ENCODE data around the gene NCF2.

The NCF2 gene

DNA sequence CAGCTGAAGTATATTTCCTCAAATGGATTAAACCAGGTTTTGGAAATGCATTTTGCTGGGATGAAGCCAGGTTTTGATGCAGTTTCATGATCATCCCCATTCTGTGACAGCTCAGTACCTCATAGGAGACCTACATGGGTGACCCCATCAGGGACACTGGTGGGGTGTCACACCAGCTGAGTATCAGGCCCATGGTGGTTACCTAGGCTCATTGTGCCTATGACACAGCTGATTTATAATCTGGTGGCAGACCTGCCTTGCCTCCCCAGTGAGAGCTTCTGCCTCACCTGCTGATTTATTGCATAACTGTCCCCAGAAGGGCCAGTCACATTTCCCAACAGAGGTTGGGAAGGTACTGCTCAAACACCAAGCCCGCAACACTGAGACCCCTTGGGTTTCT is 3.8 kb downstream of the NCF2 start:
- DNase-seq (ENCODE audit: extremely low read depth in 1 of 2, low read depth in 1 of 2), result no peak

DNA sequence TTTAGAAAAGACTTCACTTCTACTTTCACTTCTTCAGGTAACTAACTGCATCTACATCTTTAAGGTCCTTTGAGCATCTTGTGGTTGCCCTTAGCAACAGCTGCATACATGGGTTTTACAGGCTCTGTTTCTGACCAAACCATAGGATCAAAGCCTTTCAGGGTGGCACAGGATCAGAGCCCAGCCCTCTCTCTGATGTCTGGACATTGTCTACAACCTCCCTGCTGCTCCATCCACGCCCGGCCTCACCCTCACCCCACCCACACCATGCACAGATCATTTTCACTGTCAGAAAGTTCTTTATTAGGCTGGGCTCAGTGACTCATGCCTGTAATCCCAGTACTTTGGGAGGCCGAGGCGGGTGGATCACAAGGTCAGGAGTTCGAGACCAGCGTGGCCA is 5.2 kb downstream of the NCF2 start:
- no peak for DNase-seq (ENCODE audit: extremely low read depth in 1 of 2, low read depth in 1 of 2)

GRCh38 chr1:183584147-183584546 is 6.1 kb downstream of the NCF2 start:
- no peak for DNase-seq (ENCODE audit: extremely low read depth in 1 of 2, low read depth in 1 of 2)

- no peak for DNase-seq (ENCODE audit: extremely low read depth in 1 of 2, low read depth in 1 of 2)
These were observed 6.8 kb downstream of the NCF2 start for GRCh38 chr1:183583466-183583865.

DNA sequence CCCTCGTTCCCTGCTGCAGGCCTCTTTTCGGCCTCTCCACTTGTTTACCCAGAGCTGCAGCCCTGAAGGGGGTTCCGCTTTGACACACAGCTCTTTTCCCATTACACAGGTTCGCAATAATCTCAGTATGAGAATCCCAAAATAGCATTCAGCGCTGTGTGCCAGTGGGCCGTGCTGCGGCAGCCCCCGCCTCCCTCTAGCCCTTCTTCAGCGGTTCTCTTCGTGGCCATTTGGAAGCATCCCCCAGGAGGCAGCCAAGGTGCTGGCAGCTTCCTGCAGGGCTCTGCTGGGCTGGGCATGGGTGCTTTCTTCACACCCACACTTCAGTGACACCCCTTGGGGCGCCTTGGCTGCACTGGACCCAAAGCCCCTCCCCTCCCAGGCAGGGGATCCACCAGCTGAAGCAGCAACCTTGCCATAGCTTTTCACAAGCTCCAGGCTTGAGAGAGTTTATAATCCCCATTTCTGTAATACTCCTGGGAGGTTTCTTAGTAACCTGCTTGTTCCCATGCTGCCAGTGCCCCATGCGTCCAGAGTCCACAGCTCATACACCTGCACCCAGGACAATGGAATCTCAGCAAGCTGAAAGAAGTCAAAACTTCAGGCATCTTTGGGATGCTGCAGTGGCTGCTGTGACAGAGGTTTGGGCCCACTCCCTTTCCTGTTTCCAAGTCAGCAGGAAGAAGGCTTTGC is 8.1 kb downstream of the NCF2 start:
- DNase-seq (ENCODE audit: extremely low read depth in 1 of 2, low read depth in 1 of 2), result no peak

- no peak for DNase-seq (ENCODE audit: extremely low read depth in 1 of 2, low read depth in 1 of 2)
These were observed 10.0 kb downstream of the NCF2 start for GRCh38 chr1:183580281-183580682.

- no peak for DNase-seq (ENCODE audit: extremely low read depth in 1 of 2, low read depth in 1 of 2)
These were observed 11.4 kb downstream of the NCF2 start for GRCh38 chr1:183578856-183579255.

DNA sequence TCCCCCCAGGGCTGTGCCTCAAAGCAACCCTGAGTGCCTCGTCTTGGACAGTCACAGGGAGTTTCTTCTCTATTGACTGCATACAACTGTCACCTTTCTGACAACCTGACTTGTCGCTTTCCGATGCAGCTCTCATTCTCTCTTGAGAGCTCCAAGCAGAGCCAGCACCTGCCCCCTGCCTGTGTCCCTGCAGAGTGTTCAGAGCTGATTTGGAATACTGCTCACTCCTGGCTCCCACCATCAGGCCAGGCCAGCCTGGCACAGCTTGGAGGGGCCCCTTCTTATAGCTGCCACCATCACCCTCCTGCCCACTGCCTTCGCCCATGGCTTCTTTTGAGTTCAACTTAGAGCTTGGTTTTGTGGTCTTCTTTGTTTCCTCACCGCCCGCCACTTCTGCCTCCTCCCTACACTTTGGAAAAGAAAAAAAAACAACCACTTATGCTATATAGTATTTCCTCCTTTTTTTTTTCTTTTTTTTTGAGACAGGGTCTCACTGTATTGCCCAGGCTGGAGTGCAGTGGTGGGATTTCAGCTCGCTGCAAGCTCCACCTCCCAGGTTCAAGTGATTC is 12.3 kb downstream of the NCF2 start:
- DNase-seq (ENCODE audit: extremely low read depth in 1 of 2, low read depth in 1 of 2), result no peak

DNA sequence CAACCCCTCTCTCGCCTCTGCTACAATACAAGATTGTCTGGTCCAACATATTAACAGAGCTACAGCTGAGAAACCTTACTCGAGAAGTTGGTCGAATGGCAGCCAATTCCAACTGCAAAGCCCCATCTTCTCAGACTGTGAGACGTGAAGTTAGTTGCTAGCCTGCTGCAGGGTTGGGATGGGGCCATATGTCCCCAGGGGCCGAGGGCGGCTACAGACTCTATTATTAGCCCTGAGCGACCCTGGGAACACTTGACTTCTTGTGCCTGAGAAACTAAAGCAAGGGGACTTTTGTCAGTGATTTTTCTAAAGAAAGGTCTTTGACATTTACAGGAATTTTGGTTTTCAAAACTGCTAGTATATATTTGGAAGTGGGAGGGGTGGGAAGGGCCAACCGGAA is 13.7 kb downstream of the NCF2 start:
- DNase-seq (ENCODE audit: extremely low read depth in 1 of 2, low read depth in 1 of 2), result no peak

DNA sequence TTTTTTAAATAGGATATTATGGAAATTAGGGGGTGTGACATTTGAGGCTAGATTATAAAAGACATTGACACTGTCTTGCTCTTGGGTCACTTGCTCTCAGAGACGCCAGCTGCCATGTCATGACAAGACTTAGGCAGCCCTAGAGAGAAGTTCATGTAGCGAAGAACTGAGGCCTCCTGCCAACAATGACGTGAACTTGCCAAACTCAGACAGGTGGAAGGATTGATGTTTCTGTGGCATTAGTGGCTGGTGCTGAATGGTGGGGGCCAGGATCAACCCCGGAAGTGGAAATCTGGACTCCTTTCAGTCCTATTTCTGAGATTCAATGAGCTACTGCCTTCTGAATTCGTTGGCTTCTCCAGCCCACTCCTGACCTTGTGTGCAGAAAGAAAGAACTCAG is 14.7 kb downstream of the NCF2 start:
- no peak for DNase-seq (ENCODE audit: extremely low read depth in 1 of 2, low read depth in 1 of 2)

- no peak for DNase-seq (ENCODE audit: extremely low read depth in 1 of 2, low read depth in 1 of 2)
These were observed 17.5 kb downstream of the NCF2 start for GRCh38 chr1:183572721-183573120.

GRCh38 chr1:183571678-183572268 is 18.5 kb downstream of the NCF2 start:
- DNase-seq (ENCODE audit: extremely low read depth in 1 of 2, low read depth in 1 of 2), result no peak

DNA sequence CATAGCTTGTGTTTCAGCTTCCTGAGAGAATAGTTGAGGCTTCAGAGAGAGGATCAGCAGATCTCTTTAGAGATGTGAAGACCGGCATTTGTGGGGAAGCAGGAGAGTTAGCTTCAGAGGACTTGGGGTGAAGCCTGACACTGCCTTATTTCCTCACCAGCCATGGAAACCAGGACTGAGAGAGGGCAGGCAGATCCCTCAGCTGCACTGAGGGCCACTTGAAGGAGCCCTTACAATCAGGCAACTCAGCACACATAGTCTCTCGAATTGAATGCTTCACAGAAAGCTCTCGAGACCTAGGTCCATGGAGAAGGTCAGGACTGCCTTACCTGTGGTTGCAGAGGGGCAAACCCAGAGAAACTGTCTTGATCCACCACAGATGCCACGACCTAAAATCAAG is 19.8 kb downstream of the NCF2 start:
- no peak for DNase-seq (ENCODE audit: extremely low read depth in 1 of 2, low read depth in 1 of 2)

DNA sequence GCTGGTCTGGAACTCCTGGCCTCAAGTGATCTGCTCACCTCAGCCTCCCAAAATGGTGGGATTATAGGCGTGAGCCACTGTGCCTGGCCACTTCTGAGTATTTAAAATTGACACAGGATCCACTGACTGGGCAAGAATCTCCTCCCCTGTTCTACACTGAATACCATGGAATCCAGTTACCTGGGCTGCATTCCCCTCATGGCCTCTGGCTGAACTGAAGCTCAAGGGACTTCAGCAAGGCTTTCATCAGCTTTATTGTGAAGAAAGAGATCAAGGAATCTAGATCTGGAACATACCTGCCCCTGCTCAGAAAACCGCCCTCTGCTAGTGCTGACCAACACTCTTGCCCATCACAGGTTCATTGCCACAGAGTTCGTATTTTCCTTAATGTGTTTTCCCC is 20.5 kb downstream of the NCF2 start:
- DNase-seq (ENCODE audit: extremely low read depth in 1 of 2, low read depth in 1 of 2), result no peak

DNA sequence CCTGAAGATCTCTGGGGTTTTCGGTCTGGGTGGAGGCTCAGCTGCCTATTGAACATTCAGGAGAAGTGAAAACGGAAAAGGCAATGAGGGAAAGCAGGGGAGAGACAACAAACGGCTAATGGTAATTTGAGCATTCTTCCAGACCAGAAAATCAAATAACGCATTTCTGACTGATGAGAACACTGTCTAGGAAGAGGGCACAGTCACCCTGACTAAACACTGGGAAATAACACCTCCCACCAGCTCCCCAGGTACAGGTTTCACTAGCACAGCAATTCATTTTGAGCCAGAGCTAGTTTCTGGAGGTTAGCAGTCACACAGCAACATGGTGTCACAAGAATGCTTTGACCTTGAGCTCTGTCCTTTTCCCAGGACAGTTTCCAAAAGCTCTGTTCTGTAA is 21.1 kb downstream of the NCF2 start:
- DNase-seq (ENCODE audit: extremely low read depth in 1 of 2, low read depth in 1 of 2), result no peak

GRCh38 chr1:183568176-183569021 is 21.9 kb downstream of the NCF2 start:
- no peak for DNase-seq (ENCODE audit: extremely low read depth in 1 of 2, low read depth in 1 of 2)

- no peak for DNase-seq (ENCODE audit: extremely low read depth in 1 of 2, low read depth in 1 of 2)
These were observed 22.7 kb downstream of the NCF2 start for GRCh38 chr1:183567584-183567983.

GRCh38 chr1:183566026-183566425 is 24.2 kb downstream of the NCF2 start:
- DNase-seq (ENCODE audit: extremely low read depth in 1 of 2, low read depth in 1 of 2), result no peak

GRCh38 chr1:183565261-183565660 is 25.0 kb downstream of the NCF2 start:
- no peak for DNase-seq (ENCODE audit: extremely low read depth in 1 of 2, low read depth in 1 of 2)

DNA sequence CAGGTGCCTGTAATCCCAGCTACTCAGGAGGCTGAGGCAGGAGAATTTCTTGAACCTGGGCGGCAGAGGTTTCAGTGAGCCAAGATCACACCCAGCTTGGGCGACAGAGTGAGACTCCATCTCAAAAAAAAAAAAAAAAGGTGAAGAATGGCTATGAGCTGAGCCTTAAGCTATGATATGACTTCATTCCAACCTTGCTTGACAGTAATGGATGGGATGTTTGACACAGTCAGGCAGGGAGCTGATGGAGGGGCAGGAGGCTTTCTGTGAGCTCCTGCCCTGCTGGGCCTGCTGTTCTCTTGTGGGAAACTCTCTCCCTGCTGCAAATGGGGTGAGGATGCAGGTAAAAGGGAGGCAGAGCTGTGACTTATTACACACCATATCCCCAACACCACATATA is 27.6 kb downstream of the NCF2 start:
- no peak for DNase-seq (ENCODE audit: extremely low read depth in 1 of 2, low read depth in 1 of 2)

GRCh38 chr1:183559061-183559460 is 31.2 kb downstream of the NCF2 start:
- DNase-seq (ENCODE audit: extremely low read depth in 1 of 2, low read depth in 1 of 2), result no peak

DNA sequence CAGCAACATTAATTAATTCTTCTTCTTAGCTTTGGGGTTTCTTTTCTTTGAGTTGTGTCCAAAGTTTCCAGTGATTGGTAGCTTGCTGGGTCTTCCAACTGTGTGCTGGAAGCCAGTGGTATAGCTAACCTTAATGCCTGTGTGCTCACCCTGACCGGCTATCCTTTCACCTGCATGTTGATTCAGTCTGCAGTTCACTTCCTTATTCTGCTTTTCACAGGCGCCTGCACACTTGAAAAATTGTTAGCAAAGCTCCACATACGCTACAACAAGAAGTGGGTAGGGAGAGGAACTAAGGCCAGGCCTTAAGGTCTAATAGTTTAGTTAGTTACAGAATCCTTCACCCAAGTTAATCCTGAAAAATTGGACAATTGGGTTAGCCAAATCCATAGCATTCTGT is 35.7 kb downstream of the NCF2 start:
- DNase-seq (ENCODE audit: extremely low read depth in 1 of 2, low read depth in 1 of 2), result no peak
